IMR-90 (cell line): ENCODE data around the gene FBXO30. TPM values are rescaled to one million over a fixed set of nuclear protein-coding genes. Genes with fewer than 3 reads are reported as not detected.

Source experiments
- ATAC-seq: fragments of 200-7000 bp; cut with Tn5 transposase; 2 replicates; pipeline ENCODE4 v1.9.1; 2020; ENCODE audit warnings: low read depth, mild to moderate bottlenecking, moderate library complexity
- BruUV-seq: library from RNA; stranded (reverse); fragments of 400-500 nt; replicated peaks from 2 replicates; lab custom pipeline; 2021; lab: Mats Ljungman, UMichigan
- CTCF ChIA-PET: fragments of 300-600 bp; formaldehyde crosslinking; extraction: SDS; loops from one replicate; lab custom pipeline; 2021; ENCODE audit warnings: antibody characterized with exemption; lab: Yijun Ruan, JAX
- POLR2A ChIA-PET: fragments of 300-600 bp; sonication (Branson Sonifier 250); formaldehyde crosslinking; loops from one replicate; lab custom pipeline; 2022; ENCODE audit warnings: antibody characterized with exemption; ENCODE audit not compliant: unreplicated experiment; lab: Charles Lee
- DNase-seq: peaks from one replicate; pipeline ENCODE4 v3.0.0; 2013
- H2AFZ ChIP-seq: replicated peaks from 2 replicates; pipeline ENCODE3; 2013; ENCODE audit warnings: low read length, mild to moderate bottlenecking; ENCODE audit not compliant: poor library complexity
- H2AK5ac ChIP-seq: 2 replicates; pipeline ENCODE4 v1.6.1; 2013; ENCODE audit warnings: low read depth, low read length, inconsistent platforms
- H2AK9ac ChIP-seq: replicated peaks from 2 replicates; pipeline ENCODE3; 2013; ENCODE audit warnings: mild to moderate bottlenecking, low read depth, low read length, moderate library complexity; ENCODE audit not compliant: poor library complexity
- H2BK120ac ChIP-seq: 2 replicates; pipeline ENCODE4 v1.6.1; 2013; ENCODE audit warnings: low read depth, low read length, inconsistent platforms
- H2BK15ac ChIP-seq: 3 replicates; pipeline ENCODE4 v1.6.1; 2013; ENCODE audit warnings: low read depth, low read length, inconsistent platforms
- H2BK20ac ChIP-seq: 2 replicates; pipeline ENCODE4 v1.6.1; 2013; ENCODE audit warnings: low read depth, mild to moderate bottlenecking, inconsistent platforms, low read length, moderate library complexity
- H2BK5ac ChIP-seq: 2 replicates; pipeline ENCODE4 v1.6.1; 2013; ENCODE audit warnings: mild to moderate bottlenecking, low read depth, low read length, inconsistent platforms; ENCODE audit not compliant: poor library complexity, severe bottlenecking
- H3K14ac ChIP-seq: replicated peaks from 2 replicates; pipeline ENCODE4 v1.6.1; 2013; ENCODE audit warnings: low read depth, low read length, inconsistent platforms
- H3K18ac ChIP-seq: 2 replicates; pipeline ENCODE4 v1.6.1; 2013; ENCODE audit warnings: low read depth, low read length, control low read depth
- H3K23ac ChIP-seq: 2 replicates; pipeline ENCODE4 v1.6.1; 2013; ENCODE audit warnings: low read depth, low read length, inconsistent platforms
- H3K27ac ChIP-seq: 2 replicates; pipeline ENCODE4 v1.5.1; 2013; ENCODE audit warnings: mild to moderate bottlenecking, control low read depth, low read length; ENCODE audit not compliant: insufficient read depth
- H3K27me3 ChIP-seq: 2 replicates; pipeline ENCODE4 v1.6.1; 2013; ENCODE audit warnings: low read length; ENCODE audit not compliant: control insufficient read depth, insufficient read depth
- H3K36me3 ChIP-seq: 2 replicates; pipeline ENCODE4 v1.6.1; 2013; ENCODE audit warnings: low read length, mixed read lengths; ENCODE audit not compliant: control insufficient read depth, insufficient read depth
- H3K4ac ChIP-seq: 2 replicates; pipeline ENCODE4 v1.6.1; 2013; ENCODE audit warnings: low read depth, low read length, inconsistent platforms
- H3K4me1 ChIP-seq: 2 replicates; pipeline ENCODE4 v1.6.1; 2013; ENCODE audit warnings: low read length, mixed read lengths; ENCODE audit not compliant: control insufficient read depth, insufficient read depth
- H3K4me2 ChIP-seq: 2 replicates; pipeline ENCODE4 v1.6.1; 2013; ENCODE audit warnings: low read depth, mild to moderate bottlenecking, control low read depth, low read length, moderate library complexity
- H3K4me3 ChIP-seq: 2 replicates; pipeline ENCODE4 v1.5.1; 2013; ENCODE audit warnings: low read depth, mild to moderate bottlenecking, control low read depth, low read length, moderate library complexity; ENCODE audit not compliant: insufficient read depth
- H3K56ac ChIP-seq: 2 replicates; pipeline ENCODE4 v1.6.1; 2013; ENCODE audit warnings: low read length, inconsistent platforms; ENCODE audit not compliant: insufficient read depth; ENCODE audit errors: extremely low read depth
- H3K79me1 ChIP-seq, 2 experiments: 2 replicates each; pipeline ENCODE4 v1.6.1; 2013; ENCODE audit warnings: low read length in 2 of 2, inconsistent platforms in 1 of 2, low read depth in 1 of 2
- H3K9ac ChIP-seq: 2 replicates; pipeline ENCODE4 v1.6.1; 2013; ENCODE audit warnings: low read depth, low read length, control low read depth
- H3K9me1 ChIP-seq: 2 replicates; pipeline ENCODE4 v1.6.1; 2013; ENCODE audit warnings: low read length, inconsistent platforms; ENCODE audit not compliant: insufficient read depth
- H3K9me3 ChIP-seq: 2 replicates; pipeline ENCODE4 v1.6.1; 2013; ENCODE audit warnings: low read length; ENCODE audit not compliant: control insufficient read depth, insufficient read depth
- H4K20me1 ChIP-seq: 2 replicates; pipeline ENCODE4 v1.6.1; 2013; ENCODE audit warnings: low read length, inconsistent platforms; ENCODE audit not compliant: insufficient read depth
- H4K5ac ChIP-seq: 2 replicates; pipeline ENCODE4 v1.6.1; 2013; ENCODE audit warnings: mild to moderate bottlenecking, low read depth, low read length, control low read depth
- H4K8ac ChIP-seq, 2 experiments: 2 replicates each; pipeline ENCODE4 v1.6.1; 2013; ENCODE audit warnings: low read depth in 2 of 2, low read length in 2 of 2, control low read depth in 1 of 2, inconsistent platforms in 1 of 2
- H4K91ac ChIP-seq: 2 replicates; pipeline ENCODE4 v1.6.1; 2013; ENCODE audit warnings: low read depth, low read length, inconsistent platforms; ENCODE audit not compliant: insufficient read depth
- BHLHE40 ChIP-seq: fragments of 150-350 bp; IDR thresholded peaks from 2 replicates; pipeline ENCODE4 v1.6.1; 2016; ENCODE audit warnings: mild to moderate bottlenecking, low read depth, low read length
- CEBPB ChIP-seq: IDR thresholded peaks from 2 replicates; pipeline ENCODE4 v1.6.1; 2012; ENCODE audit warnings: low read depth, low read length, improper control_type of control experiment
- CHD1 ChIP-seq: IDR thresholded peaks from 2 replicates; pipeline ENCODE4 v1.6.1; 2012; ENCODE audit warnings: low read depth, low read length, improper control_type of control experiment
- CTCF ChIP-seq: conservative IDR thresholded peaks from 2 replicates; pipeline ENCODE4 v1.5.1; 2012; ENCODE audit warnings: mild to moderate bottlenecking, low read depth, low read length, improper control_type of control experiment
- FOS ChIP-seq: fragments of 150-350 bp; IDR thresholded peaks from 2 replicates; pipeline ENCODE4 v1.6.1; 2016; ENCODE audit warnings: low read depth, low read length
- MAFK ChIP-seq: IDR thresholded peaks from 2 replicates; pipeline ENCODE4 v1.6.1; 2012; ENCODE audit warnings: low read depth, low read length, improper control_type of control experiment
- MAZ ChIP-seq: IDR thresholded peaks from 2 replicates; pipeline ENCODE4 v1.6.1; 2012; ENCODE audit warnings: low read depth, mild to moderate bottlenecking, low read length, improper control_type of control experiment, moderate library complexity, borderline replicate concordance
- MXI1 ChIP-seq: IDR thresholded peaks from 2 replicates; pipeline ENCODE4 v1.6.1; 2012; ENCODE audit warnings: low read depth, mild to moderate bottlenecking, low read length, moderate library complexity, borderline replicate concordance
- NFE2L2 ChIP-seq: fragments of 150-350 bp; IDR thresholded peaks from 2 replicates; pipeline ENCODE4 v1.6.1; 2016; ENCODE audit warnings: low read depth, mild to moderate bottlenecking, low read length
- RCOR1 ChIP-seq: IDR thresholded peaks from 2 replicates; pipeline ENCODE4 v1.6.1; 2012; ENCODE audit warnings: mild to moderate bottlenecking, low read length, improper control_type of control experiment; ENCODE audit not compliant: insufficient replicate concordance
- RFX5 ChIP-seq: IDR thresholded peaks from 2 replicates; pipeline ENCODE4 v1.8.0; 2012; ENCODE audit warnings: low read depth, mild to moderate bottlenecking, low read length, moderate library complexity
- SMC3 ChIP-seq: fragments of 150-350 bp; IDR thresholded peaks from 2 replicates; pipeline ENCODE4 v1.6.1; 2016; ENCODE audit warnings: low read depth, mild to moderate bottlenecking, antibody characterized with exemption, low read length, moderate library complexity
- USF2 ChIP-seq: fragments of 150-350 bp; IDR thresholded peaks from 2 replicates; pipeline ENCODE4 v1.6.1; 2017; ENCODE audit warnings: mild to moderate bottlenecking, antibody characterized with exemption, low read length, low read depth
- dilution Hi-C: fragments of 300-500 bp; cut with HindIII; formaldehyde crosslinking; loops from one replicate; pipeline ENCODE4 v1.14.3; 2018; ENCODE audit warnings: low sequenced_read_pairs; ENCODE audit not compliant: unreplicated experiment
- in situ Hi-C: fragments of 300-500 bp; cut with MboI; formaldehyde crosslinking; loops from 3 replicates; pipeline ENCODE4 v1.14.3; 2019; ENCODE audit warnings: low sequenced_read_pairs, inconsistent platforms, mixed read lengths
- intact Hi-C: fragments of 100-400 bp; cut with micrococcal nuclease; formaldehyde crosslinking; loops from 2 replicates; pipeline ENCODE4 v1.10.0; 2022
- polyA plus RNA-seq, 3 experiments: library from polyadenylated mRNA; depleted of rRNA; stranded (reverse); fragments of >200 nt; gene quantifications; 2 replicates each; pipeline ENCODE4 v1.2.3, GENCODE V29; 2012; ENCODE audit warnings: low replicate concordance in 1 of 3
- total RNA-seq: library from RNA; depleted of rRNA; stranded (reverse); fragments of >200 nt; gene quantifications from 2 replicates; pipeline ENCODE4 v1.2.3, GENCODE V29; 2012

The FBXO30 gene
- total and polyA plus RNA-seq, 2 of the 4 experiments (the other 2 are of a cell fraction), result 3.1 to 9.3 TPM

- in situ Hi-C loops (no loop called here), intact Hi-C loops (no loop called here), dilution Hi-C loops (no loop called here)
- ATAC-seq (no peak), DNase-seq (no peak)
- Histone ChIP-seq H4K91ac (no peak overlapping the region), H4K8ac (no peak overlapping the region), H2BK5ac (no peak overlapping the region), H2BK20ac (no peak overlapping the region), H2AFZ (no peak overlapping the region), H3K14ac (no peak overlapping the region), H3K36me3 (no peaks in the 10 kb centered on the region), H3K4me1 (no peaks in the 10 kb centered on the region), H3K4me3 (no peak overlapping the region), H3K9me3 (no peaks in the 10 kb centered on the region), H3K9ac (no peak overlapping the region), H4K5ac (no peak overlapping the region), H3K18ac (no peak overlapping the region), H2BK15ac (no peak overlapping the region), H3K9me1 (no peaks in the 10 kb centered on the region), H3K4ac (no peak overlapping the region), H4K20me1 (no peaks in the 10 kb centered on the region), H3K56ac (no peak overlapping the region), H2AK5ac (no peak overlapping the region), H3K27ac (no peak overlapping the region), H3K79me1 (no peaks in the 10 kb centered on the region), H3K23ac (no peak overlapping the region), H2AK9ac (no peak overlapping the region), H2BK120ac (no peak overlapping the region), H3K27me3 (no peaks in the 10 kb centered on the region), H3K4me2 (no peak overlapping the region)
- POLR2A ChIA-PET, result no interaction called here
- CTCF ChIA-PET, result no interaction called here
- TF ChIP-seq CHD1 (no peak), NFE2L2 (no peak), SMC3 (no peak), MAZ (no peak), MAFK (no peak), USF2 (no peak), FOS (no peak), CEBPB (no peak), RFX5 (no peak), CTCF (no peak), MXI1 (no peak), RCOR1 (no peak), BHLHE40 (no peak)
- no TSS peak for BruUV-seq
Observed at GRCh38 chr6:145761584-145761983, 53.0 kb downstream of the FBXO30 start.
